Prostate gland (tissue), 2 donors: Measurements from ENCODE around the gene MYO16.

Source experiments
- CTCF ChIP-seq, 4 experiments: fragments of 200-600 bp in 2 of 4; fragments of 450-650 bp in 2 of 4; sonication (generic) in 2 of 4; IDR thresholded peaks; 1 replicate in 3 of 4; 2 replicates in 1 of 4; pipeline ENCODE4 v1.5.1; 2016 to 2019; ENCODE audit warnings: antibody characterized with exemption in 4 of 4, mild to moderate bottlenecking in 2 of 4, moderate library complexity in 2 of 4
- POLR2A ChIP-seq: fragments of 450-650 bp; IDR thresholded peaks from one replicate; pipeline ENCODE4 v1.6.1; 2016; ENCODE audit warnings: antibody characterized with exemption, mild to moderate bottlenecking
- POLR2AphosphoS5 ChIP-seq: sonication (generic); formaldehyde crosslinking; IDR thresholded peaks from one replicate; pipeline ENCODE4 v1.6.1; 2017; ENCODE audit warnings: antibody characterized with exemption

- TF ChIP-seq CTCF (IDR thresholded peaks at IDR 0.05) = no peak
- peak; percentile 70 for TF ChIP-seq POLR2AphosphoS5
- no peak for TF ChIP-seq POLR2A
Measured at GRCh38 chr13:109256866-109257760, 627.7 kb downstream of the MYO16 start.
